Measurements from ENCODE around the gene FAM162B.

GRCh38 chr6:116793224-116793623, 27.7 kb upstream of the FAM162B start:
- TF ChIP-seq CTCF (IDR thresholded peaks at IDR 0.05) (no peak), EP300 (IDR thresholded peaks at IDR 0.05) (no peak), POLR2AphosphoS5 (IDR thresholded peaks at IDR 0.05) (no peak), POLR2A (IDR thresholded peaks at IDR 0.05) (no peak)
